GM23338 (cell line): ENCODE measurements around the gene MTRF1L.

Experiments
- CREB1 ChIP-seq: fragments of 250-450 bp; sonication (Bioruptor Pico); IDR thresholded peaks from 2 replicates; pipeline ENCODE4 v1.5.0; 2020; ENCODE audit warnings: low read depth, mild to moderate bottlenecking, moderate library complexity
- CTCF ChIP-seq, 2 experiments: fragments of 200-600 bp in 1 of 2; sonication (generic) in 1 of 2; conservative IDR thresholded peaks; 2 replicates each; pipeline versions ENCODE4 v1.5.1 to v1.6.1; 2016 to 2017; ENCODE audit warnings: antibody characterized with exemption in 2 of 2, low read depth in 2 of 2, mild to moderate bottlenecking in 2 of 2, moderate library complexity in 1 of 2
- ETS1 ChIP-seq: IDR thresholded peaks from 2 replicates; pipeline ENCODE4 v1.6.1; 2016; ENCODE audit warnings: antibody characterized with exemption
- EZH2 ChIP-seq: fragments of 200-600 bp; sonication (generic); IDR thresholded peaks from one replicate; pipeline ENCODE4 v1.8.0; 2017; ENCODE audit warnings: antibody characterized with exemption, mild to moderate bottlenecking, low read depth; ENCODE audit not compliant: unreplicated experiment
- EZH2phosphoT487 ChIP-seq: fragments of 200-600 bp; sonication (generic); IDR thresholded peaks from one replicate; pipeline ENCODE4 v1.8.1; 2018; ENCODE audit warnings: antibody characterized with exemption; ENCODE audit not compliant: unreplicated experiment
- JUNB ChIP-seq: IDR thresholded peaks from one replicate; pipeline ENCODE4 v1.6.1; 2016; ENCODE audit warnings: antibody characterized with exemption; ENCODE audit not compliant: unreplicated experiment
- POLR2AphosphoS5 ChIP-seq: IDR thresholded peaks from 2 replicates; pipeline ENCODE4 v1.6.1; 2016; ENCODE audit warnings: antibody characterized with exemption, low read depth
- REST ChIP-seq: IDR thresholded peaks from one replicate; pipeline ENCODE4 v1.6.1; 2018; ENCODE audit warnings: antibody characterized with exemption; ENCODE audit not compliant: unreplicated experiment
- ZNF114 ChIP-seq: fragments of 250-450 bp; sonication (Bioruptor Pico); IDR thresholded peaks from 2 replicates; pipeline ENCODE4 v1.5.0; 2020; ENCODE audit warnings: mild to moderate bottlenecking, moderate library complexity

GRCh38 chr6:153028286-153028685 is 25.8 kb upstream of the MTRF1L start:
- TF ChIP-seq CTCF (conservative IDR thresholded peaks at IDR 0.05; ENCODE audit: low read depth in 2 of 2) (no peak), REST (no peak), EZH2 (no peak), EZH2phosphoT487 (no peak), POLR2AphosphoS5 (no peak), JUNB (no peak), ETS1 (no peak), CREB1 (CRISPR knock-in tag) (no peak), ZNF114 (CRISPR knock-in tag) (no peak)
